ENCODE data around the gene TOR1AIP2. TPM values are rescaled to one million over a fixed set of nuclear protein-coding genes. Genes with fewer than 3 reads are reported as not detected.

TOR1AIP2 gene
- total RNA-seq, 1 donor from 2014 or later, result 88.5 TPM

GRCh38 chr1:179923029-179923428 lies 45.4 kb upstream of the TOR1AIP2 start:
- intact Hi-C loops (cut with DNase I), result no loop called here

DNA sequence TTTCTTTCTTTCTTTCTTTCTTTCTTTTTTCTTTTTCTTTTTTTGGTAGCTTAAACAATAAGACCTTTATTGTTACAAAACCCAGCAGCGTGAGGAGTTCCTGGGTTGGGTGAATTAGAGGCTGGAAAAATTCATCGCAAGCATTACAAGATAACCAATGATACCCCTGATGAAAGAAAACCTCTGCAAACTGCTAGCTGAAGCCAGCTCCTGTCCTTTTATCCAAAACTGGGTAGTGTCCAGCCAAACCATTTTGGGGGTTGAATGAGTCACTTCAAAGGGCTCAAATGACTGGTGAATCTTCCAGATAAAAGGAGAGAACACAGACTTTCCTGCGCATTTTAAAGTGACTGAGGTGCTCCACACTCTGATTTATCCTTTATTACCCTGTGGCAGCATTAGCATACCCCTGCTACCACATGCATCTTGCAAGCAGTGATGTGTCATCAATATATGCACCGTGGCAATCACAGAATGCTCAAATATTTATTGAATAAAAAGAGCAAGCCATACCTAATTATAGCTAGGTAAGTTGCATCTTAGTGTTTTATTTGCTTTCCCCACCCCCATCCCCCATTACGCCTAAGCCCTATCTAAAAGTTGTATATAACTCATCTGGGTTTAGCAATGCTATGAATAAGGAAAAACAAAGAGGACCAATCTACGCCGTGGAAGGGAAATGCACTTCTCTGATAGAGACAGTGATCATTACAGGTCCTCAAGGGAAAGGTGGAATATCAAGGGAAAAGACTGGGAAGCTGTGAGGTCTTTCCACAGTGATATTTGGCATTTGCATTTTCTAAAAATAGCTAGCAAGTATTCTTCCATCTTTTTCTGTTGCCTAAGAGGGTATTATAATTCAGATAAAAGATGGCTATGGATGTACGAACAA lies 44.6 kb upstream of the TOR1AIP2 start:
- H3K9me3 ChIP-seq, result no peaks in the 10 kb centered on the region
- H3K4me3 ChIP-seq, result no peak overlapping the region
- H3K27me3 ChIP-seq, result no peaks in the 10 kb centered on the region
- DNase-seq, result no peak
- TF ChIP-seq, protein P1, sequence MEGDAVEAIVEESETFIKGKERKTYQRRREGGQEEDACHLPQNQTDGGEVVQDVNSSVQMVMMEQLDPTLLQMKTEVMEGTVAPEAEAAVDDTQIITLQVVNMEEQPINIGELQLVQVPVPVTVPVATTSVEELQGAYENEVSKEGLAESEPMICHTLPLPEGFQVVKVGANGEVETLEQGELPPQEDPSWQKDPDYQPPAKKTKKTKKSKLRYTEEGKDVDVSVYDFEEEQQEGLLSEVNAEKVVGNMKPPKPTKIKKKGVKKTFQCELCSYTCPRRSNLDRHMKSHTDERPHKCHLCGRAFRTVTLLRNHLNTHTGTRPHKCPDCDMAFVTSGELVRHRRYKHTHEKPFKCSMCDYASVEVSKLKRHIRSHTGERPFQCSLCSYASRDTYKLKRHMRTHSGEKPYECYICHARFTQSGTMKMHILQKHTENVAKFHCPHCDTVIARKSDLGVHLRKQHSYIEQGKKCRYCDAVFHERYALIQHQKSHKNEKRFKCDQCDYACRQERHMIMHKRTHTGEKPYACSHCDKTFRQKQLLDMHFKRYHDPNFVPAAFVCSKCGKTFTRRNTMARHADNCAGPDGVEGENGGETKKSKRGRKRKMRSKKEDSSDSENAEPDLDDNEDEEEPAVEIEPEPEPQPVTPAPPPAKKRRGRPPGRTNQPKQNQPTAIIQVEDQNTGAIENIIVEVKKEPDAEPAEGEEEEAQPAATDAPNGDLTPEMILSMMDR (IDR thresholded peaks at IDR 0.05), result no peak
- H3K36me3 ChIP-seq, result peaks cover 30% of the 10 kb centered on the region
- H3K27ac ChIP-seq, result no peak overlapping the region
- no peak for ATAC-seq
- intact Hi-C loops (cut with DNase I), result no loop called here
- no peaks in the 10 kb centered on the region for H3K4me1 ChIP-seq

More at GRCh38 chr1:179923029-179923428, 45.4 kb upstream of the TOR1AIP2 start:
- no peak overlapping the region for H3K4me3 ChIP-seq
- no peaks in the 10 kb centered on the region for H3K4me1 ChIP-seq
- H3K27me3 ChIP-seq, result no peaks in the 10 kb centered on the region
- TF ChIP-seq, protein P1 (IDR thresholded peaks at IDR 0.05), result no peak
- no peak overlapping the region for H3K27ac ChIP-seq
- no peaks in the 10 kb centered on the region for H3K9me3 ChIP-seq
- DNase-seq (no peak), ATAC-seq (no peak)
- peaks cover 22% of the 10 kb centered on the region for H3K36me3 ChIP-seq

- H3K4me1 ChIP-seq, result no peaks in the 10 kb centered on the region
- no peak overlapping the region for H3K27ac ChIP-seq
- H3K36me3 ChIP-seq, result peaks cover 34% of the 10 kb centered on the region
- DNase-seq (no peak), ATAC-seq (no peak)
- no peaks in the 10 kb centered on the region for H3K9me3 ChIP-seq
- TF ChIP-seq, protein P1 (IDR thresholded peaks at IDR 0.05), result no peak
- H3K4me3 ChIP-seq, result no peak overlapping the region
- no peaks in the 10 kb centered on the region for H3K27me3 ChIP-seq
- intact Hi-C loops (cut with DNase I), result no loop called here
These were observed 43.9 kb upstream of the TOR1AIP2 start for GRCh38 chr1:179921472-179921871.

DNA sequence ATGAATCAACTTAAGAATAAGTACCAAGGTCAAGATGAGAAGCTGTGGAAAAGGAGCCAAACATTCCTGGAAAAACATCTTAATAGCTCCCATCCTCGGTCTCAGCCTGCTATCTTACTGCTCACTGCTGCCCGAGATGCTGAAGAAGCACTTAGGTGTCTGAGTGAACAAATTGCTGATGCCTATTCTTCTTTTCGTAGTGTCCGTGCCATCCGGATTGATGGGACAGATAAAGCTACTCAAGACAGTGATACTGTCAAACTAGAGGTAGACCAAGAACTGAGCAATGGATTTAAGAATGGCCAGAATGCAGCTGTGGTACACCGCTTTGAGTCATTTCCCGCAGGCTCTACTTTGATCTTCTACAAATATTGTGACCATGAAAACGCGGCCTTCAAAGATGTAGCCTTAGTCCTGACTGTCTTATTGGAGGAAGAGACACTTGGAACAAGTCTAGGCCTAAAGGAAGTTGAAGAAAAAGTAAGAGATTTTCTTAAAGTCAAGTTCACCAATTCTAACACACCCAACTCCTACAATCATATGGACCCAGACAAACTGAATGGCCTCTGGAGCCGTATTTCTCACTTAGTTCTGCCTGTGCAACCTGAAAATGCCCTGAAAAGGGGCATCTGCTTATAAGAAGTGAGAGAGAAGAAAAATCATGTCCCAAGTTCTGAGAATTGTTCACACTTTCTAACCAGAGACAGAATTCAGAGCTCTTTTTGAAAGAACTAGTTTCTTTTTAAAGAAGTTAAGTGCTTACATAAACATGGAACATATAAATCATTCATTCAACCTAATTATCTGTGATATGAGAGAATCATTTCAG lies 40.2 kb upstream of the TOR1AIP2 start:
- intact Hi-C loops (cut with DNase I), result no loop called here
- Histone ChIP-seq H3K4me3 (no peak overlapping the region), H3K9me3 (no peaks in the 10 kb centered on the region), H3K27me3 (no peaks in the 10 kb centered on the region), H3K27ac (no peak overlapping the region), H3K4me1 (no peaks in the 10 kb centered on the region), H3K36me3 (peaks cover 70% of the 10 kb centered on the region)
- TF ChIP-seq, protein P1 (IDR thresholded peaks at IDR 0.05), result no peak
- ATAC-seq (no peak), DNase-seq (no peak)

GRCh38 chr1:179911812-179912211 lies 34.2 kb upstream of the TOR1AIP2 start:
- Histone ChIP-seq H3K27ac (no peak overlapping the region), H3K36me3 (peaks cover 84% of the 10 kb centered on the region), H3K4me3 (no peak overlapping the region), H3K4me1 (no peaks in the 10 kb centered on the region), H3K27me3 (no peaks in the 10 kb centered on the region), H3K9me3 (no peaks in the 10 kb centered on the region)
- intact Hi-C loops (cut with DNase I), result no loop called here
- no peak for ATAC-seq
- no peak for DNase-seq
- TF ChIP-seq, protein P1 (IDR thresholded peaks at IDR 0.05), result no peak

All from upper lobe of right lung (tissue), 1 donor.